DND-41 (cell line): Measurements from ENCODE around the gene PIK3R6.

Experiments used
- ATAC-seq: fragments of 200-7000 bp; cut with Tn5 transposase; 3 replicates; pipeline ENCODE4 v1.9.1; 2021; ENCODE audit warnings: low read depth; ENCODE audit not compliant: insufficient read depth
- DNase-seq: peaks from one replicate; pipeline ENCODE4 v3.0.0-alpha.2; 2020
- H2AFZ ChIP-seq: 2 replicates; pipeline ENCODE4 v1.6.0; 2012; ENCODE audit warnings: low read depth, low read length
- H3K27ac ChIP-seq: 2 replicates; pipeline ENCODE4 v1.5.1; 2012; ENCODE audit warnings: low read length, inconsistent platforms
- H3K27me3 ChIP-seq: fragments of 200-600 bp; sonication (generic); 2 replicates; pipeline ENCODE4 v1.6.0; 2012; ENCODE audit warnings: low read length, mild to moderate bottlenecking, inconsistent platforms; ENCODE audit not compliant: insufficient read depth, poor library complexity
- H3K36me3 ChIP-seq: 2 replicates; pipeline ENCODE4 v1.5.1; 2012; ENCODE audit warnings: low read length, inconsistent platforms; ENCODE audit not compliant: insufficient read depth
- H3K4me1 ChIP-seq: 2 replicates; pipeline ENCODE4 v1.5.1; 2012; ENCODE audit warnings: mild to moderate bottlenecking, low read length; ENCODE audit not compliant: insufficient read depth
- H3K4me2 ChIP-seq: 2 replicates; pipeline ENCODE4 v1.6.0; 2012; ENCODE audit warnings: mild to moderate bottlenecking, moderate library complexity, low read length, inconsistent platforms; ENCODE audit not compliant: insufficient read depth
- H3K4me3 ChIP-seq, 2 experiments: fragments of 200-600 bp in 1 of 2; shearing (Covaris generic) in 1 of 2; 2 replicates each; pipeline ENCODE4 v1.5.1; 2012 to 2016; ENCODE audit warnings: inconsistent platforms in 2 of 2, low read length in 2 of 2, mild to moderate bottlenecking in 2 of 2, low read depth in 1 of 2, moderate library complexity in 1 of 2
- H3K79me2 ChIP-seq: 2 replicates; pipeline ENCODE4 v1.6.0; 2012; ENCODE audit warnings: low read length, inconsistent platforms; ENCODE audit not compliant: insufficient read depth
- H3K9ac ChIP-seq: 2 replicates; pipeline ENCODE4 v1.6.0; 2012; ENCODE audit warnings: low read depth, mild to moderate bottlenecking, inconsistent platforms, low read length, moderate library complexity
- H3K9me3 ChIP-seq: 2 replicates; pipeline ENCODE4 v1.5.1; 2012; ENCODE audit warnings: low read length, moderate library complexity, mild to moderate bottlenecking, inconsistent platforms; ENCODE audit not compliant: insufficient read depth, severe bottlenecking
- H4K20me1 ChIP-seq: 2 replicates; pipeline ENCODE4 v1.6.0; 2012; ENCODE audit warnings: low read length; ENCODE audit not compliant: insufficient read depth
- CTCF ChIP-seq: IDR thresholded peaks from 2 replicates; pipeline ENCODE4 v1.5.1; 2012; ENCODE audit warnings: borderline replicate concordance, low read length, moderate library complexity, mild to moderate bottlenecking; ENCODE audit not compliant: poor library complexity, severe bottlenecking; ENCODE audit errors: extremely low read depth
- EZH2 ChIP-seq: IDR thresholded peaks from 3 replicates; pipeline ENCODE4 v1.6.1; 2012; ENCODE audit warnings: borderline replicate concordance, low read depth, mild to moderate bottlenecking, moderate library complexity, low read length, inconsistent platforms; ENCODE audit not compliant: severe bottlenecking

Gene PIK3R6

DNA sequence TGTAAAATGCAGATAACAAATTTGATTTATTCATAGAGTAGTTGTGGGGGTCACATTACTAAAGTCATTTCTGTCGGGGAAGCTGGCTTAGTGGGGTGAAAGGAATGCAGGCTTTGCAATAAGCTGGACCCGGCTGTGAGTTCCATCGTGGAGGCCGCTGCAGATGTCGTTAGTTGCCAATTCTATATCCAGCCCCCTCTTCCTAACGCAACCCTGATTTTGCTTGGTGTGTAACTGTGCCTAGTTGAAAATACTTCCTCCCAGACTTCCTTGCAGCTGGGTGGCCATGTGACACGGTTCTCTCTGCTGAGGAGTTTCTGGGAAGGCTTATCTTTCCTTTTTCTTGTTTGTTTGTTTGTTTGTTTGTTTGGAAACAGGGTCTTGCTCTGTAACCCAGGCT lies 72.8 kb downstream of the PIK3R6 start:
- H3K36me3 ChIP-seq, result no peaks in the 10 kb centered on the region; the same call in 1 of the 2 replicates
- no peak overlapping the region for H3K27ac ChIP-seq
- H3K79me2 ChIP-seq, result no peaks in the 10 kb centered on the region
- no peak overlapping the region for H2AFZ ChIP-seq
- DNase-seq, result no peak
- no peaks in the 10 kb centered on the region for H3K9me3 ChIP-seq
- no peak for ATAC-seq
- no peaks in the 10 kb centered on the region for H4K20me1 ChIP-seq
- H3K4me2 ChIP-seq, result no peak overlapping the region
- no peaks in the 10 kb centered on the region for H3K27me3 ChIP-seq
- H3K4me1 ChIP-seq, result no peaks in the 10 kb centered on the region; the same call in 1 of the 2 replicates
- no peak overlapping the region for H3K9ac ChIP-seq
- TF ChIP-seq CTCF (no peak), EZH2 (no peak)
- no peak overlapping the region for H3K4me3 ChIP-seq

DNA sequence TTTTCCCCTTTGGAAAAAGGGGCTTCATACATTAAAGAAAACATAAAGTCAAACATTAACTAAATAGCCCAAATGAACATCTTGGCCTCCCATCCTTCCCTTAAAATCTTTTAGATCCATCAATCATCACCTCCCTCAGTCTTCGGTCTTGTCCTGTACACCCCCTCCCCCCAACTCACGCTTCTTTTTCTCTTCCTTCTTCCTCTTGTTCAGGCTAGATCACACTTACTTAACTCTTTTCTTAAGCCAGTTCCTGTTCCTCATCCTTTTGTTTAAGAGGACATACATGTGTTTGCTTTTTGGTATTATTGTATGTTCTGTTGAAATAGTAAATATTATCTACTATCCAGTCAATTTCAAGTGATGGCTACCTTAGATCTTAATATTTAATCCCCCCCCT lies 73.8 kb downstream of the PIK3R6 start:
- TF ChIP-seq EZH2, result no peak
- TF ChIP-seq CTCF, result no peak
- H3K9me3 ChIP-seq, result no peaks in the 10 kb centered on the region
- no peak for DNase-seq
- no peak for ATAC-seq
- H3K36me3 ChIP-seq, result no peaks in the 10 kb centered on the region; the same call in 1 of the 2 replicates
- H4K20me1 ChIP-seq, result no peaks in the 10 kb centered on the region
- H3K4me2 ChIP-seq, result no peak overlapping the region
- H3K4me3 ChIP-seq, result no peak overlapping the region
- H3K9ac ChIP-seq, result no peak overlapping the region
- no peaks in the 10 kb centered on the region for H3K27me3 ChIP-seq
- no peaks in the 10 kb centered on the region; the same call in 1 of the 2 replicates for H3K4me1 ChIP-seq
- H3K79me2 ChIP-seq, result no peaks in the 10 kb centered on the region
- no peak overlapping the region for H3K27ac ChIP-seq
- no peak overlapping the region for H2AFZ ChIP-seq

DNA sequence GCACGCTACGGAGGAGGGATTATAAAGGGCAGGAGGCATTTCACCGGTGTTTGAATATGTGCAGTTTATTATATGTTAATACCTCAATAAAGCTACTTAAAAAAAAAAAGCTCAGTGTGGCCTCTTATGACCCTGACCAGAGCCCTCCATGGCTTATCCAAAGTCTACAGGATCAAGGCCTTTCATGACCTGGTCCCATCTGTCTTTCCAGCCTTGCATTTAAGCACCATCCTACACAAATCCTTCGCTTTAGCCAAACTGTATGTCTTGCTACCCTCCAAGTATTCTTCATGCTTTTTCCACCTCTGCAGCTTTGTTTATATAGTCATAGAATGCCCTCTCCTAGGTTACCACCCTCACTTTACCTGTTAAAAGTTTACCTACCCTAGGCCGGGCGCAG lies 74.8 kb downstream of the PIK3R6 start:
- Histone ChIP-seq H3K4me2 (no peak overlapping the region), H3K27me3 (no peaks in the 10 kb centered on the region), H3K9me3 (no peaks in the 10 kb centered on the region), H4K20me1 (no peaks in the 10 kb centered on the region), H3K4me1 (no peaks in the 10 kb centered on the region; the same call in 1 of the 2 replicates), H3K9ac (no peak overlapping the region), H3K27ac (no peak overlapping the region), H2AFZ (no peak overlapping the region), H3K4me3 (no peak overlapping the region), H3K36me3 (no peaks in the 10 kb centered on the region; the same call in 1 of the 2 replicates), H3K79me2 (no peaks in the 10 kb centered on the region)
- no peak for TF ChIP-seq EZH2
- TF ChIP-seq CTCF, result no peak
- no peak for ATAC-seq
- DNase-seq, result no peak

GRCh38 chr17:8791910-8792270 lies 75.6 kb downstream of the PIK3R6 start:
- ATAC-seq, result no peak

More at GRCh38 chr17:8791910-8792270, 75.6 kb downstream of the PIK3R6 start:
- no peaks in the 10 kb centered on the region for H3K9me3 ChIP-seq
- H3K36me3 ChIP-seq, result no peaks in the 10 kb centered on the region
- H3K4me3 ChIP-seq, result no peak overlapping the region
- no peaks in the 10 kb centered on the region for H3K79me2 ChIP-seq
- H4K20me1 ChIP-seq, result no peaks in the 10 kb centered on the region
- no peak overlapping the region for H3K4me2 ChIP-seq
- no peak overlapping the region for H3K27ac ChIP-seq
- H3K4me1 ChIP-seq, result no peaks in the 10 kb centered on the region; the same call in 1 of the 2 replicates
- H3K9ac ChIP-seq, result no peak overlapping the region
- TF ChIP-seq CTCF (no peak), EZH2 (no peak)
- no peaks in the 10 kb centered on the region for H3K27me3 ChIP-seq
- DNase-seq, result no peak
- no peak overlapping the region for H2AFZ ChIP-seq
